ENCODE data around the gene DNAJC10.

DNAJC10 gene

DNA sequence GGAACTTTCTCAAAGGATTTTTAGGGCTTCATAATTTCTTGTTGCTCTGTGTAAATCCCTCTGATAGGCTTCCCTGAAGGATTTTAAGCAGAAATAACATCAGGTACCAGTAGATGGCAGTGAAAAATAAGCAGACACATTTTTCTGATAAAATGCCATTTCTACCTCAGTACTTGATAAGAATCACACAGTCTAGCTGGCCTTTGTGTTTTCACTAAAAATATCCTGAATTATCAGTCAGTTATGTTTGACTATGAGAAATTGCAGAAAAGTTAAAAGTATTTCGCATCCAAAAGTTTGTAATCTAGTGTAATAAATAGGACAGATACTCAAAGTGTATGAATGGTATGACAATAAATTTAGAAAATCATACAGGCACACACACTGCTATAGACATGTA, 68.7 kb downstream of the DNAJC10 start:
- peak; percentile 62 for DNase-seq (ENCODE audit: low spot score)

DNA sequence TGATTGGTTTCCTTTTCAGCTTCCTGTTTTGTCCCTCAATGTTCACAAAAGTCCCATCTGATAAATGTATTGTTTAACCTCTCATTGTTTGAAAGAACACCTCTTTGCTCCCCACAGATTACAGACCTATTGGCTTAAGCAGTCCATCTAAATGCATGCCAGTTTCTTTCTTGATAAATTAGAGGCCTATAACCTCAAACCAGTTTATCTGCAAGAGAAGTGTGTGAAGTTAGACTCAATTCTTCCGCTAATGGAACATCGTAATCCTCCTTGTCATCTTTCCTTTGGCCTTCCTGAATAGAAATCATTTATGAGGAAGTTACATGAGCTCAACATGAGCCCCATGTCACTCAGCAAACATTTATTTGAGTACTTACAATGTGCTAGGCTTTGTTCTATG, 76.4 kb downstream of the DNAJC10 start:
- no peak for DNase-seq (ENCODE audit: low spot score)

DNA sequence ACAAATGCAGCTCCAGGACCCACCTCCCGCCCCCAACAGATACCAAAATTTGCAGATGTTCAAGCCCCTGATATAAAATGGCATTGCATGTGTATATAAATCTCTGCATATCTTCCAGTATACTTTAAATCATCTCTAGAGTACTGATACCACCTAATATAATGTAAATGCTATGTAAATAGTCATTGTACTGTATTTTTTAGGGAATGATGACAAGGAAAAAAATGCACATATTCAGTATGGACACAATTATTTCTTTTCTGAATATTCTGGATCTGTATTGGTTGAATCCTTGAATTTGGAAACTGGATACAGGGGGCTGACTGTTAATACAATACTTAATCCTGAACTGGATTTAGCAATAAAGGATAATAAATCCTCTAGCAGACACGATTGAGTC, 82.7 kb downstream of the DNAJC10 start:
- no peak for DNase-seq (ENCODE audit: low spot score)

DNA sequence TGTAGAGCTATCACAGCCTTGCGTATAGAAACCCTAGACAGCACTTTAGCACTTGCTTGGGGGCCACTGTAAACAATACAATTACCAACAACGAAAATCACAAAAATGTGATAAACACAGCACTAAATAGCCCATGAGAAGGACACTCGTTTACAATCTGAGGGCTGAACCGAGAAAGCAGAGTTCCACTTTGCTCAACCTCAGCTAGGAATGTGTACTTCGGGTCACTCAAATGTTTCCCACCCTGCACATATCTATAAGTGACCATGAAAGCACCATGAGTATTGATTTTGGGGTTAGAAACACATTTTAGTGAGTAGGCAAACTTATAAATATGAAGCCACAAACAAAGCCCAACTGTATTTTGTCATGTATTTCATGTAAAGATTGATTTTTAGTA, 88.1 kb downstream of the DNAJC10 start:
- DNase-seq (ENCODE audit: low spot score) = no peak

DNA sequence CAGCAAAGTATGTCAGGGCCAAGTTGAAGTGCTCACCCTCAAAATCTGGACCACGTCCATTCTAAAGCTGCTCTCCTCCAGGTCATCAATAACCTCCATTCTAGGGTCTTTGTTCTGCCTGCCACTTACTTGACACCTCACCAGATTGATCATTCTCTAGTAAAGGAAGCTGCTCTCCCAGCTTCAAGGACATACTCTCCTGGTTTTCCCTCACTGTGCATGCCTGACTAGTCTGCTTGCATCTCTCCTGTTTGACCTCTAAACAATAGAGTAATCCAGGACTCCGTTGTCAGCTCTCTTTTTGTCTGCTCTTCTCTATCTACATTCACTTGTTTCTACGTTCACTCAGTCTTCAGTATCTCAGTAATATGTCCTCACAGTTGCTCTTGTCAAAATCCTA, 91.3 kb downstream of the DNAJC10 start:
- no peak for DNase-seq (ENCODE audit: low spot score)

DNA sequence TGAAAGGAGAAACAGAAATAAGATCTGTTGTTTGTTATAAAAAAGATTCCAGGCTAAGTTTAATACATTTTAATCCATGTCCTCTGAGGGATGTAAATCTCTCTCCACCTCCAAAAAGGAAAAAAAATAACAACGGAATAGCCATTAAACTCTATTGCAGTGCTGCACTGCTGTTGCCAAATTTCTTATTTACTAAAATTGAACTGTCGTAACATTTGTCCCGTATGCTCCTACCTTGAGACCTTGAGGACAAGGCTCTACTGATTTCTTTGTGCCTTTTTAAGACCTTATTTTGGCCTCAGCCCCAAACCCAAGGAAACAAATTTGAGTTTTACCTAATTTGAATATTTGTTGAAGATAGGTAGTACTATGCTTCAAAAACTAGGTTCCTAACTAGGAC, 94.0 kb downstream of the DNAJC10 start:
- no peak for DNase-seq (ENCODE audit: low spot score)

DNA sequence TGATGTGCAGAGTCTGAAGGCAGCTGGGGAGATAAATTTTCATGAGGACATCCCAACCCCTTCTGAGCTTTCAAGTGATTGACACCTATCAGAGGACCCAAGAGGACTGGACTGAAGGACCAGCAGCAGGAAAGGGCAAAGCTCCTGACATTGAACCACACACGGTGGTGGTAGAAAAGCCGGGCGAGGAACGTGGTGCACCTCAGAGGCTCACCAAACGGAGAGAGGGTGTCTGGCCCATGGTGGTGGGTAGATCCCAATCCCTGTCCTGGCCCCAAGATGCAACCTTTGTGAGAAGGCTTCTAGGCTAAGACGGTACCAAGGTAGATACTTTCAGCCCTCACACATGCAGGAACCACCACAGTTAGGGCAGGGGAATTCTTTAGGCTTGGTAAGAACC, 98.3 kb downstream of the DNAJC10 start:
- DNase-seq (ENCODE audit: low spot score) = no peak

DNA sequence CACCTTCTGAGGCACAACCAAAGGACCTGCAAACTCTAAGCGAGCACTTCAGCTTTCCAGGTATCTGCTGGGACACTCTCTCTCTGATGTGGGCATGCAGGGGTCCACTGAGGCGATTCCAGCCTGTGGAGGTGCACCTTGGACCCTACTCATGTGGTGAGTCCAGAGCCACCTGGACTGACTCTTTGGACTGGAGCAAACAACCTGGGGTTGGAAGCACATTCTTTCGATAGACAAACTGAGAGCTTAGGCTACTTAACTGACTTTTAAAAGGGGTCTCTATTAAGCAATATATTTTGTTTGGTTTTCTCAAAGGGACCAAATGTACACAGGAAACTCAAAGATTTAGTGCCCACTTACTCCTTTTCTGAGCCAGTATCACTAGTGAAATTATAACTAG, 98.7 kb downstream of the DNAJC10 start:
- DNase-seq (ENCODE audit: low spot score) = no peak

DNA sequence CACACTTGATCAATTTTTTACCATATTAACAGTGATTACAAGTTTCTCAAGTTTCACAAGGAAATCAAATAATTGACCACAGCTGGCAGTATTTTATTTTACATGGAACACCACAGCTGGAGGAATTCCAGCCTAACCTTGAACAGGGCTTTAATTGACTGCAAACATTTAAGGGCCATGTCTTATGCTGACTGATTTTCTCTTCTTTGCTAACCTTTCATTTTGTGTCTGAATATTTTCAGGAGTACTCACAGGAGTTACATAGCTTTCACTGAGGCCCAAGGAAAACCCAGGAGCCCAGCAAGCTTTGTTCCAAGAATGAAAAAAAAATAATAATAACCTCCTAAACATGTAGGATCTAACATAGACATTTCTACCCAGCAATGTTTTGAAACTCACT, 100.8 kb downstream of the DNAJC10 start:
- no peak for DNase-seq (ENCODE audit: low spot score)

DNA sequence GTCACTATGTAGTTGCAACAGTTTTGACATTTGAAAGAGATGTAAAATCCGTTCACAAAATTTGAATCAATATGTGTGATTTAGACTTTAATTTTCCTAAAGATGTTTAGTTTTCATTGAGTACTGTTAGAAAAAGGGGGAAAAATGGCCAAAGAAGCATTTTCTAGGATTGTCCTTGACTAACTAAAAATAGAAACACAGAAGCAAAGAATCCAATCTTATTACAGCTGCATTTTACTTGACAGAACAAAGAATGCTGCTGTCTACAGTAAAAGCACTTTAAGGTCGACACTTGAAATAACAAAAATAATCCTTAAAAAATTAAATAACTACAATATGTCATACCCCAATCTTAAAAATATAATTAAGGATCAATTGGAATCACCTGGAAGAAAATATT, 101.5 kb downstream of the DNAJC10 start:
- DNase-seq (ENCODE audit: low spot score) = no peak

DNA sequence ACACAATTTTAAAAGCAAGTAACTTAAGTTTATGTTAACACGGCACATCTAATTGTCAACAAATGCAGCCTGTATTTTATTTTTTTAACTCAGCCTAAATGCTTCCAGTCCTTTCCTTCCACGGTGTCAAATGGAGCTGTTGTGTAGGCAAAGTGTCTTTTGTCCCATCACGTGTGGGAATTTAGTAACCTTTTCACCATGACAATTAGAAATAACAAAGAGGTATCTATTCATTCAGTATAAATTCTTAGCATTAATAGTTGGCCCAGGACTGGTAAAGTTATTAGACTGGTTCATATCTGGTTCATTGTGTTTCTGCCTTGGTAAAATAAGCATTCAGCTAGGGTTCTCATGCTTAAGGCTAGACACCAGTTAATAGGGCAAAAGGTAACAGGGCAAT, 102.4 kb downstream of the DNAJC10 start:
- no peak for DNase-seq (ENCODE audit: low spot score)

DNA sequence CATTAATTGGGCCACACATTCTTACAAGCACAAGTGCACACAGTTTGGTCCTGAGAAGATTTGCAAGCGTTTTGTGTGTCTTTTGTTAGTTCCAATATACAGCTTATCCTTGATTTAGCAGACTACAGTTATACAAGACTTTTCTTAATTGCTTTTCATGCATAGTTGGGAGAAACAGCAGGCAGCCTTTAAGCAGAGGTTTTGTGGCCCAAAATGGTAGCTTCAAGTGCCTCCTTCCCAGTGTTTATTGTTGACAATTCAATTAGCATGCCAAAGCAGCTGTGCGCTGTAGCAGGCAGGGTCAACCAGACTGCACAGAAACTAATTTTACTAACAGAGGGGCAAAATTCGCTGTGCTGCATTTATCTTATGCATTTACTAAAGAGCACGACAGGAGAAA, 102.9 kb downstream of the DNAJC10 start:
- no peak for DNase-seq (ENCODE audit: low spot score)

DNA sequence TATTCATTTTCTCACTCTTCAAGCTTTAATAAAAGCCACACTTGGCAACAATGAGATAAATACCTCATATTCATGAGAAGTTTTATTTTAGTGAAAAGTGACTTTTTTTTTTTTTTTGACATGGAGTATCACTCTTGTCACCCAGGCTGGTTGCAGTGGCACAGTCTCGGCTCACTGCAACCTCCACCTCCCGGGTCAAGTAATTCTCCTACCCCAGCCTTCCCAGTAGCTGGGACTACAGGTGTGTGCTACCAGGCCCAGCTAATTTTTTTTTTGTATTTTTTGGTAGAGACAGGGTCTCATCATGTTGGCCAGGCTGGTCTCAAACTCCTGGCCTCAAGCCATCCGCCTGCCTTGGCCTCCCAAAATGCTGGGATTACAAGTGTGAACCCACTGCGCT, 103.4 kb downstream of the DNAJC10 start:
- DNase-seq (ENCODE audit: low spot score) = no peak

DNA sequence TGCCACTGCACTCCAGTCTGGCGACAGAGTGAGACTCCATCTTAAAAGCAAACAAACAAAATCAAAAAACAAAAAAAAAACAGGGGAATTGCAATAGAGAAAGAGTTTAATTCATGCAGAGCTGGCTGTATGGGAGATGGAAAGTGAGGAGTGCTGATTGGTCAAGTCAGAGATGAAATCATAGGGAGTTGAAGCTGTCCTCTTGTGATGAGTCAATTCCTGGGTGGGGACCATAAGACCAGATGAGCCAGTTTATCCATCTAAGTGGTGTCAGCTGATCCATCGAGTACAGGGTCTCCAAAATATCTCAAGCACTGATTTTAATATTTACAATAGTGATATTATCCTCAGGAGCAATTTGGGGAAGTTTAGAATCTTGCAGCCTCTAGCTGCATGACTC, 105.1 kb downstream of the DNAJC10 start:
- no peak for DNase-seq (ENCODE audit: low spot score)

DNA sequence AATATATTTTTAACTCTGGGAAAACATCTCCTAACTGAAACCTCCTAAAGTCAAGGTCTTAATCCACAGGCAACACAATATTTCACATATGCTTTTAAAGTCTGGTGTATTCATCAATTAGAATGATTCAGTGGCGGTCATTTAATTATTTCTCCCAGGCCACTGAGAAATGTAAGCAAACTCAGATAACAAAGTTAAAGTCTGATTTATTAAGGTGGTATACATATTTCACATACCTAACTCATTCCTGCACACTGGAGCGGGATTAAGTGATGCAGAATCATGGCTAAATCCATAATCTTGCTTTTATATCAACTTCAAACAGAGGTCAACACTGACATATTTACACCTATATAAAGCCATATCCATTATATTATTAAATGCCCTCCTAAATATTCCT, 106.7 kb downstream of the DNAJC10 start:
- DNase-seq (ENCODE audit: low spot score) = no peak

DNA sequence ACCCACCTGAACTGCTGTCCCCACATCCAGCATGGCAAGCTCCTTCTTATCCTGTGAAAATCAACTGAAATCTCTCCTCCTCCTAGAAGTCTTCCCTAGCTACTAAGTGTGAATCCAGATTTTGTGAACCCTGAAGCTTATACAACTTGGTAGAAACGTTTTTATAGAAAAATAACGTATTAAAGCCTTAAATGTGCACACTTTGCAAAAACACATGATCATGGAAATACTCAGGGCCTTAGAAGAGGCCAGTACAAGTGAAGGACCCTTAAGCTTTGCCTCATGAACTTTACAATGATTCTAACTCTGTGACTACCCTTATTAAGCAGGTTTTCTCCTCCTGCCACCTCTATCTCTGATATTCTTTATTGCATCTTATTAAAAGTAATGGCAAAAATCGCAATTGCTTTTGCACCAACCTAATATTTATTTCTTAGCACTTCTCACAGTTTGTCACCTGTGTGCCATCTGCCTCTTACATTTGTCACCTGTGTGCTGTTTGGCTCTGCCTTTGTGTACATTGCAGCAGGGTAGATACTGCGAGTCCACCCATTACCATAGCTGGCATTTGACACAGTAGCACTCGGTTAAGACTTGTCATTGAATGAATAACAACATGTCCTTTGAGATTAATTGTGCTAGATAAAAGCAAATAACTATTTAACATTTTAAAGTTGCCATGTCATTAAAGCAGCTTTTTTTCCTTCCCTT, 108.2 kb downstream of the DNAJC10 start:
- peak; percentile 65 for DNase-seq (ENCODE audit: low spot score)

DNA sequence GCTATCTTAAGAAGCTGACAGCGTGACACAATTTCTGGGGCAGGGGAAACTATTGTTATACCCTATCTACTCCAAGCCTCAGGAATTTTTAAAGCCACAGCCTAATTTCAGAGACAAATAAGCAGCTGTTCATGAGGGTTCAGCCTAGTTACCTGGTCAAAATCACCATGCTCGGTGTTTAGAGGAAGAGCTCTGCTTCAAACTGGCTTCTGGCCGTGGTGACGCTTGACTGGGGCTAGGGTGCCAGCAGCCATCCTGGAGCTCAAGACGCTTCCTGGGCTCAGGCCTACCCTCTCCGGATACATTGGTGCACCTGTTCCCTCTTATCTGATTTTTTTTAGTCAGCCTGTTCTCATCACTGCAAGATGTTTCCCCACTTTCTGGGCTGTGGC, 108.7 kb downstream of the DNAJC10 start:
- peak; percentile 40 for DNase-seq (ENCODE audit: low spot score)

DNA sequence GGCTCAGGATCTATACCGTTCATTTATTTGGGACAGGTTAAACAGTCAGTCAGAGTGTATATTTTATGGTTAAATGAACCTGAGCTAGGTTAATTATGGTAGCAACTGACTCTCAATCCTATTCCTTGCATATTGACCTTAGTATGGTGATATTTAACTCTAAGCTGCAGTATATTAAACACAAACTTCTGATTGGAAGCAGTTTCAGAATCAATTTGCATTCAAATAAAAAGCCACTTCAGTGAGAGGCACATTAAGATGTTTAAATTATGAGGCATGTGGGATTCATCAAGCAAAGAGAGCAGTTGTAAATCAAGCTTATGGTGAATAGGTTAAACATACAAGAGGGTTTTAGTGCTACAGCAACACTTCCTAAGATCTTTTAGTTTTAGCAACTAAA, 110.0 kb downstream of the DNAJC10 start:
- no peak for DNase-seq (ENCODE audit: low spot score)

DNA sequence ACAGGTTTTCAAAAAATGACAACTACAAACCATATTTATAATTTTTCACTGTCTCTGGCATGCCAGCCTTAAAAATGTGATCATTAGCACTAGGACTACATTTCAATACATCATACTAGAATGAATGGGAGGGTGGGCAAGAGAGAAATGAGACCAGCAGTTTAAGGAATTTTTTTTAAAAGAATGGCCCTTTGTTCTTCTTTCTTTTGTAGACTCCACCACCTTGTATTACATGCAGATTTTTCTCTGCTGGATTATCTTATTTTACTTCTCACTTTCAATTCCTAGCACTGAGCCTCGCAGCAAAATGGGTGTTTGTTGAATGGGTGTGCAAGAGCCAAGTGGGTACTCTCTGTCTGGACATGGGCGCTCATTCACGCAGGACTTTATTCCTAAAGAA, 110.4 kb downstream of the DNAJC10 start:
- DNase-seq (ENCODE audit: low spot score) = no peak

DNA sequence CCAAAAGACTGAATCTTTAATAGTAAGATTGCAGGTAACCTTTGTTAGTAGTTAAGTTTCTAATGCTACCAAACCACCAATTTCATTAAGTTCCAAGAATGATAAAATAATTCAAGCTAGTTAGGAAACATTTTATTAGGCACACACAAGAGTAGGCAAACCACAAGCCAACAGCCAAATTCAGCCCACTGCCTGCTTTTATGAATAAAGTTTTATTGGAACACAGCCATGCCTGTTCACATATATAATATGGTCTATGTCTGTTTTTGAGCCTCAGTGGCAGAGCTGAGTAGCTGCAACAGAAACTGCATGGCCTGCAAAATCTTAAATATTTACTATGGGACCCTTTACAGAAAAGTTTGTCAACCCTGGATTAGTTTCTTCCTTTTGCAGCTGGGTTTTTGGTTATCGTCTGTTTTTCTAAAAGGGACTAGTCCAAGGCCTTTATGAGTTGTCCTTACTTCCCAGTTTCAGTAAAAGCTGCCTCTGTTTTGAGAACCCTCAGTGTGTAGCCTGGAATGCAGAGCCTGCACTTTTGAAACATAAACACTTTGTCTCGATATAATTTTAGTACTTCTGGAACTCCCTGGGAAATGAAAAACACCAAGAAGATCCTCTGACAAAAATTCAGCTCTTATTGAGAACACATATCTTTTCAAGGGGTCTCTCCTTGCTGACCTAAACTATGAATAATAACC, 111.3 kb downstream of the DNAJC10 start:
- no peak for DNase-seq (ENCODE audit: low spot score)

DNA sequence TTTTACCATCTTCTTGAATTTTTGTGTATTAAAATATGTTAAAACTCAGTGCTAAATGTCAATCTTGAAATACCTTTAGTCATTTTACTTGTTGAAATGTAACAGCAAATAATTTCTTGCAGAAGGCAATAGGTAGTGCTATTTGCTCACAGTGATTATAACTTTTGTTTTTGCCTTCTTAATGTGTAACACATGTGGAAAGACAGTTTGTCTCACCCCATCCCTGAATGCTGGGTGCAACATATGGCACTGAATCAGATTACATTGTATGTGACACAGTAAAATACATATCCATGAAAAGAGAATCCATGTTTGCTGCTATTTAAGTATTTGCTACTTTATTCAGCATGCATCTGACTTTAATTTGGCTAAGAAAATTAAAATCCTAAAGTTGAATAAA, 115.0 kb downstream of the DNAJC10 start:
- DNase-seq (ENCODE audit: low spot score) = no peak

DNA sequence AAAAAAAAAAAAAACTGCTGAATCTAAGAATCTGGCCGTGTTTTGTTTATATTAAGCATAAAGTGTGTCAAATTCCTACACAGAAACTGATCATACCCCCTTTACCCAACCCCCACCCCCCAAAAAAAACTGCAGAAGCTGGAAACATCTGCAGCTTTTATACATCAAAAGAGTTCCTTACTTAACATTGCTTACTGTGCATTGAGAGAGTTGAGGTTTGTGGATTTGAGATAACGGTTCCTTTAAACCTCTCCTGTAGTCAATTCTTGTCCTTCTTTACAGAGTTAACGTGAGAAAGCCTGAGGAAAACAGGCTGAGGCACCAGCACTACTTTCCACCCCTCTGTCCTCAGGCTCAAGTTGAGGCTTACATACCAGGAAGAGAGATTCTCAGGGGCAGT, 115.9 kb downstream of the DNAJC10 start:
- DNase-seq (ENCODE audit: low spot score) = no peak

DNA sequence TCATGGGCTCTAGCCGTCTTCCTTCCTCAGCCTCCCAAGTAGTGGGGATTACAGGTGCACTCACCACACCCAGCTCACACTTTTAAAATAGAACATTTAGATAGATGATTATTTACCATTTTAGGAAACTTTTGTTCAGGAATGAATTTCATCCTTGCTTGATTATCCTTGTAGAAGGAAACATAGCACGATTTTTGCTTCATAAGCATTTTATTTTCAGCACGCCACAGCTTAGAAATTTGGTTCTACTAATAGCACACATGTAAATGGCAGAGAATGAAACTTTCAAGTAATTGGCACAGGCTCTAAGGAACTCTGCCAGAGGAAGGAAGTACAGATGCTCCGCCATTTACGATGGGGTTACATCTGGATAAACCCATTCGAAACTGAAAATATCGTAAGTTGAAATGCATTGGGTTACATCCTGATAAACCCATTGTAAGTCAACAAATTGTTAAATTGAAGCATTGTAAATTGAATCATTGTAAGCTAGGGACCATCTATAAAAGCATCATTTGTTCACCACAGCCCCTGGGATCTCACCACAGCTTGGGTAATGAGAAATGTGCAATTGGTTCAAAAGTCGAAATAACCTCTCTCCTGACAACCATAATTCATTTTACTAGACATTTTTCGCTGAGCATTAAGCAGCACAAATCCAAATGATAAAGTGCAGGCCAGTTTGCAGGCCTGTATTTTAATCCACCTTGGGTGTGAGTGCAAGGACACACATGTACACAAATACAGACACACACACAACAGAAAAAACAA, 117.2 kb downstream of the DNAJC10 start:
- DNase-seq (ENCODE audit: low spot score) = no peak
